HCEC 1CT (cell line): Measurements from ENCODE around the gene KCNMA1.

ENCODE experiments used
- DNase-seq: peaks from one replicate; pipeline ENCODE4 v3.0.0-alpha.2; 2017

The KCNMA1 gene

DNA sequence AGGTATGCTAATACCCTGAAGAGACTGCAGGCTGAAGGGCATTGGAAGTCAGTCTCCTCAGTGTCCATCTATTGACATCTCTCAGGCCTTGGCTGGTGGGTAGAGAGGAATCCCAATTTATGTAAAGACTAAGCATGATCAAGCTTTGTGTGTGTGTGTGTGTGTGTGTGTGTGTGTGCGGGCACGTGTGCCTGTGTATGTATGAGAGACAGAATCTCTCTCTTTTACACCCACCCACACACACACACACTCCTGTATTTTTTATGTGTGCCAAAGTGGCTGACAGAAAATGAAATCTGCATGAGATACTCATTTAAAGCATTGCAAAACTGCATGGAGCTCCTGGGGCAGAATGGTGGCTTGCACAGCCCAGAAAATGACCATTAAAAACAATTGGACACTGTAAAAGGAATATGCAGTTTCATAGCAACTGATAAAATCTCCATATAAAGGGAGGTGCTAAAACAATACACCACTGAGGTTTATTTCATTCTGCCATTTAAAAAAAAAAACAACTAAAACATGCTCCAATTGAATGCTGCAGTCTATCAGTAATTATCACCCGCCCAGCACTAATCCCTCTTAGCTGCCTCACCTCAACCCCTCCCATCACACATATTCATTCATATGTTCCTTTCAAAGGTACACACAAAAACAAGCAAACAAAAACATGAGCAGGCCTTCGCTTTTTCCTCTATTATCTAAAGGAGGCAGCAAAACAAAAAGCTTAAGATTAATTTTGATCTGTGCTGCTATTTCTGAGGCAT is 385.0 kb downstream of the KCNMA1 start:
- DNase-seq = no peak

DNA sequence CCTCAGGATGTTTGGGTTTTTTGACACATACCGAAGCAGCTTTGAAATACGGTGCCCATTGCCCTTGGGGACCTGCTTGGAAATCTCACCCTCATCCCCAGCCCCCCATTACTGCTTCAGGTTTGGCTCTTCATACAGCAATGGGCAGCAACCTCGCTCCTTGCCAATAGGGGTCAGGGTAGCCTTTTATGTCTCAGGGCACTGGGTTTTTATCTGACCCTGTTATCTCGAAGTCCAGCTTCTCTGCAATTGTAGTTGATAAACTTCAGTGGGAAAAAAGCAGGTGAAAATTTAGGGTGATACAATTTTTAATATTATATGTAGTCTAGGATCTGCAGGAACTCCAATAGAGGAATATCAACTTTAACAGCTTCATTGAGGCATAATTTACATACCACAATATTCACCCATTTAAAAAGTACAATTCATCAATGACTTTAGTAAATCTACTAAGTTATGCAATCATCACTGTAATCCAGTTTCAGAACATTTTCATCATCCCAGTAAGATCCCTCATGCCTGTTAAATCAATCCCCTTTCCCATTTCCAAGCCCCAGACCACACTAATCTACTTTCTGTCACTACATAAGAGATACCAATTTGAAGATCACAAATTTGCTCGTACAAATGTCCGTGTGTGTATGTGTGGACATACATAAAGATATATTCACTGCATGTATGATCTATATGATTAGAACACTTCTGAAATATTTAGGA is 386.2 kb downstream of the KCNMA1 start:
- DNase-seq = peak; percentile 67

DNA sequence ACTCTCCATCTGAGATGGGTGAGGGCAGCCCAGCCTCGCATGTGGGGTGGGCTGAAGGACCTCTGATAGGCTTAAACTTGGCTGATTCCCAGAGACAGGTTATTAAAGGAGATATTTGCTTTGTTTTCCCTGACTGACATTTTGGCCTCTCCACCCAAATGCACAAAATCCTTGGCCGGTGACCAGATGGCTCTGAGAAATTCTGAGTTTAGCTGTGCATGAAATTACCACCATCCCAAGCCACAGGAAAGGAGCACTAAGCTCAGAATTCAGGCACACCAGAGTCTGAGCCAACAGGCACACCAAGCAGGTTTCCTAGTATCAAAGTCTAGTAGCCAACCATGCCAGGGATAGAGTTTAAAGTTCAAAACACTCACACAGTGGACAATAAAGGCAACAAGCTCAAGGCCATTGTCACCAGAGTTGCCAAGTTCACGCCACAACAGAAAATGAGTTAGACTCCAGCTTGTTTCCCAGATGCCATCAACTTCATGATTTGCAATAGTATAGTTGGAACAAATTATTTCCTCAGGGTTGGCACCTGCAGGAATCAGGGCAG is 387.6 kb downstream of the KCNMA1 start:
- no peak for DNase-seq

DNA sequence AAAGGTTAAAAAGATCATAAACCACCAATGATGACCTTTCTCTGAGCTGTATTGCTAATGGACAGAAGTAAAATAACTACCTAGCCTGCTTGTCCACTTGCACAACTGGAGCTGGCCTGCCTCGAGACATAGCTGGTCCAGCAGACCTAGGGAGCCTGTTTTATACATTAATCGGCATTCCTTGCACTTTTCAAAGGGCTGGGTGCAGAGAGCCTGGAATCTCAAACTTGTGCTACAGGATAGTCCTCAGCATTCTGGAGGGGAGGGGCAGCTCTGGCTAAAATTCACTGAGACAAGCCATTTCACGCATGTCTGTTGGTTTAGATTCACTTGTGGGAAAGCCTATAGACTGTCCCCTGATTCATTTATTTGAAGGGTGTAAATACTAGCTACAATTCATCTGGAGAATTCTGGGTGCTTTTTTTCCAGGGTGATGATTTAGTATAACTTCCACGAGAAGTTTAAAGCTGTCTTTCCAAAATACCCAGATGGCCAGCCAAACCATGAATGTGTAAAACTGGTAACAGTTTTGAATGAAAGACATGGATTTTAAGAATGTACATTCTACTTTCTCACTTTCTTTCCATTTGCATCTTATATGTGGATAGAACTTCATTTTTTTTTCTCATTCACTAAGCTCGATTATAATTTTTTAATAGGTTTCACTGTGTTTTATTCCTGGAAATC is 389.4 kb downstream of the KCNMA1 start:
- no peak for DNase-seq

DNA sequence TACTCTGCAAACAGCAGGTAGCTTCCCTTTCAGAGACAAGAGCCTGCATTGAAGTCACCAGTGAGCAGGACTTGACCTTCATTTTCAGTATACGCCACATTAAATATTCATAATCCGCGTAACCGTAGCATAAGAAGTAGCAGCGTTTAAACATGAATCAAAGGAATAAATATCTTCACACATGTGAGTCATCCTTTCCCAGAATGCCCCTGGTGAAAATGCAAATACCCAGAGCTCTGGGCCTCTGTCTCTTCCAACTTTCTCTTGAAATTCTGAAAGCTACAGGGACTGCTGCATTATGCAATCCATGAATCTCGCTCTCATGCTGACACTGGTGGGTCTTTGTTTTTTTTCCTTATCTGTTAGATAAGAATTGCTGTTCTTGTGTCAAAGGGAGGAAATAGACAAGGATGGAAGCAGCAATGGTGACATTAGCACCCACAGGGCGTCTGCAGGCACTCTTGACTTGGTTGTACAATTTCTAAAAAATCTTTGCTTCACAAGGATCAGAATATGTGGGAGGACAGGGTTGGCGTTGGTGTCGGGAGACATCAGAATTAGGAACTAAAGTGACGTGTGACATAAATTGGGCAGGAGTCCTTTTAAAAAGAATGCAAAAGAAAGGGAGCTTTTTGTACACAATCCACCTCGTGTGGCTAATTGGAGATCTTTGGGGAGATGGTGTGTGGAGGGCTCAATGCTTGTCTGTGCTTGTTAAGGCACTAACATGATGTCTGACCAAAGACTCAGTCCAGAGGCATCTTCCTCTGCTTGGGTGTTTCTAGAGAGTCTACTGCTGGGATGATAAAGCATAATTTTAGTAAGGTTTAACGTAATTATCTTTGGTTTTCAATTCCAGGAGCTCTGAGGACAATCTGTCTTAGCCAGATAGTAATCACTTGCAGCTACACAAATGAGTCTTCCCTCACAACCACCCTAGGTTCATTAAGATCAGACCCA is 390.3 kb downstream of the KCNMA1 start:
- DNase-seq = no peak

DNA sequence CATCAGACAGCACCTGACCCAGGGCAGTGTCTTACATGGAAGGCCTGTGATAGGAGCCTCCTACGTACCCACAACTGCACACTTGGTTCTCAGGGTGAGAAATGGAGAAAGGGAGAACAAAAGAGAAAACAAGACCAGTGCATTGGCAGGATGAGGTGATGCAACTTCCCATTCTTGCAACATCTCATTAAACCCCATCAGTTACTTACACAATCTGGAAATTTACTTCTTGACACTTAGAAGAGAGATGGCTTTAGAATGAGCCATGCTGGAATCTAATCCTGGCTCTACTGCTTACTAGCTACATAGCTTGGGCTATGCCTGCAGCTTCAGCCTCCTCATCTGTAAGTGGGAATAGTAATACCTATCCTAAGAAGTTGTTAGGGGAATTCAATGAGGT is 391.7 kb downstream of the KCNMA1 start:
- peak; percentile 27 for DNase-seq

DNA sequence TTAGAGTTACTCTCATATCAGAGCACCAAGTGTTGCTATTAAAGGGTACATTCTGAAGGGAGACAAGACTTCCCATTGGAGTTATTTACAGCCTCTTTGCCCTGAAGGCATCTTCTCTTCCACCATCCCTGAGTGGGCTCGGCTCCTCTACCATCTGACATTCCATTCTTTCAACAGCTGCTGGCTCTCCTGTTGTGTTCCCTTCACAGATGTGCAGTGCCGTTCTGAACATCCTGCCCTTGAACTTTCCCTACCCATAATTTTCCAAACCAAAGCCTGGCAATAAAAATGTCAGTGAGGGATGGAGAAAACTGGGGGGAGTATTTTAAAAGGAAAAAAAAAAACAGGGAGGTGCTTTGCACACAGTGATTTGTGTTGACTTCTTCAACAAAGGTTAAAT is 392.9 kb downstream of the KCNMA1 start:
- DNase-seq = no peak

DNA sequence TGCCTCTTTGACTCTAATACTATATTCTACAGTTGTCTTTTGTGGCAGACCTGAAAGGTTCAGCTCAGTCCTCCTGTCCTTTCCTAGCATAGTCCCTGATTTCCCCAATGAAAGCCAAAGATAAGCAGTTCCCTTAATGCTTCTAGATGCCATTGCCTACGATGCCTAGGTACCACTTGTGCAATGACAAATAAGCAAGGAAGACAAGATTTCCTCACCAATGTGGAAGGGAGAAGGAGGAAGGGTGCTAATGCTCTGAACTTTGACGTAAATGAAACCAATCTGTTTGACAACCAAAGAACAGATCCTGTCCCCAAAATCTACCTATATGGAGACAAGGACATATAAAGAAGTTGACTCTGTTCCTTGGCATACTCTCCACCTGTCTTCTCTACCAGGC is 393.3 kb downstream of the KCNMA1 start:
- DNase-seq = no peak

DNA sequence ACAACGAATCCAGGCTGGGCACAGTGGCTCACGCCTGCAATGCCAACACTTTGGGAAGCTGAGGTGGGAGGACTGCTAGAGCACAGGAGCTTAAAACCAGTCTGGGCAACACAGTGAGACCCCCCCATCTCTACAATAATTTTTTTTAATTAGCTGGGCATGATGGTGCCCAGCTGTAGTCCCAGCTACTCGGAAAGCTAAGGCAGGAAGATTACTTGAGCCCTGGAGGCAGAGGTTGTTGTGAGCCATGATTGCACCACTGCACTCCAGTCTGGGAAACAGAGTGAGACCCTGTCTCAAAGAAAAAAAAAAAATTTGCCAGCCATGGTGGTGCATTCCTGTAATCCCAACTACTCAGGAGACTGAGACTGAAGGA is 396.3 kb downstream of the KCNMA1 start:
- DNase-seq = no peak

DNA sequence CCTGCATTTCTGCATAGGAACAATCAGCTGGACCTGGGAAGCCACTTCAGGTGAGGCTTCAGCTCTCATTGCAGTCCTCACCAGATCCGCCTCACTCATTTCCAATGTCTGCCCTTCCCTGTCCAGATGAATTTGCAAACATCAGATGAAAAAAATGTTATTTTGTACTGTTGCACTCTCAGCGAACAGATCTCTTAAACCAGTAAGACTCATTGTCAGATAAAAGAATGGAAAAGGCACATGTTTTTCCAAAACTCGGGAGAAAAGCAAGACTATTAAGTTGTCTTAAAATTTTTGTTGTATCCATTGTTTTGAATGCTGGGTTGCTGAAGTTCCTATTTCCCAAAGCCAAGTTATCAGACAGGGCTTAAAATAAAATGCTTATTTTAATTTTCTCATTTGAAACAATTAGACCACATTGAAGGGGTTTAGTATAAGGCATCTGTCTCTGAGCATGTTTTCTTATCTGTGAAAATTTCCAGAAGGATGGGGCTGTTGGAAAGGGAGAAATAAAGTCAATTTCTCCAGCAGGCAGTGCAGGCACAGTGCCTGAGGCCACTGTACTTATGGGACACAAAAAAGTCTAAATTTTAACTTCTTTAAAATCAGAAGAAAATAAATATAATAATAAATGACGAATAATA is 396.8 kb downstream of the KCNMA1 start:
- no peak for DNase-seq

DNA sequence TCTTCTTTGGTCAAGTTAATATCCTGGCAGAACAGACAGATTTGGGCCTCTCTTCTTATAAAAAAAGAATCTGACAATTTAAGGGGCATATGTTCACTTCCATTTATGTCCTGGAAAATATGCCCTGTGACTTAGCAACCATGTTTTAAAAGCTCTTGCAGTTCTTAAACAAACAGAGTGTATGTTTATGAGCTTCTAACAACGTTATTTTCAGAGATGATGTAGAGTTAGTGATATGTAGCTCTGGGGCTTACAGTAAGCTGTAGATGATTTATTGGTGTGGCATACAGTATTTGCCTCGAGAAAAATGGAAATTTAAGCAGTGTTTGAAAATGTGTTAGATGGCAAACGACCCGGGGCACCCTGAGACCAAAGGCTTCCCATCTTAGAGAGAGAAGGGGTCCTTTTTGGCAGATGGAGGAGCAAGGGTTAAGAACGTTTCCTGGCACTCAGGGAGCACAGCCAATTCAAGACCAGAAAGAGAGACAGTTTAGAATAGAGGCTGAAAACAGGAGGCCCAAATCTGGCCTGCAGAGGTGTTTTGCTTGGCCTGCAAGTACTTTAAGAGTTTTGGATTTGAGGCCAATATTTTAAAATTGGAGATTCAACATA is 397.5 kb downstream of the KCNMA1 start:
- no peak for DNase-seq

DNA sequence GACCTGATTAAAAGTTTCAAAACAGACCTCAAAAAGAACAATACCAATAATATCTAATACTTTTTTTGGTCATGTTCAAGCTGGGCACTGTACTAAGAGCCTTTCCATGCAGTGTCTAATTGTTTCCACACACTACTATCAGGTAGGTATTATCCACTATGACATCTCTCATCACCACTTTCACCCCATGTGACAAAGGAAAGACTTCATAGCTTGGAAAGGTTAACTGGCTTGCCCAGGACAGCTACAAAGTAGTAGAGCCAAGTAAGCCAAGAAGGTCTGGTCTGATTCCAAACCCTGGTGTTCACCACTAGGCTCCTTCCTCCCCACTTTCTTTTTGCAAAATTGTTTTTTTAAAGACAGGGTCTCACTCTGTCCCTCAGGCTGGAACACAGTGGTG is 400.5 kb downstream of the KCNMA1 start:
- no peak for DNase-seq

DNA sequence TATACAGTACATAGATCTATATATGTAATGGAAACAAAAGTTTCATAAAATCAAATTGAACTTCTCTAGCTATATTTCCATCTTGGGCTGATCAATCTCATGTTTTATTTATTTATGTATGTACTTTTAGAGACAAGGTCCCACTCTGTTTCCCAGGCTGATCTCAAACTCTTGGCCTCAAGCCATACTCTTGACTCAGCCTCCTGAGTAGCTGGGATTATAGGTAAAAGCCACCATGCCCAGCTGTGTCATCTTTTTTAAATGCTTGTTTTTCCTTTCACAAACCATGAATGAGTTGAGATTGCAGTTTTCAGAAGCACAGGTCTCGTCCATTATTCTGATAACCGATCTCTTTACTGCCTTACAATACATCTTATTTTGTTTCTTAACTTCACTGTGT is 400.9 kb downstream of the KCNMA1 start:
- peak; percentile 34 for DNase-seq

DNA sequence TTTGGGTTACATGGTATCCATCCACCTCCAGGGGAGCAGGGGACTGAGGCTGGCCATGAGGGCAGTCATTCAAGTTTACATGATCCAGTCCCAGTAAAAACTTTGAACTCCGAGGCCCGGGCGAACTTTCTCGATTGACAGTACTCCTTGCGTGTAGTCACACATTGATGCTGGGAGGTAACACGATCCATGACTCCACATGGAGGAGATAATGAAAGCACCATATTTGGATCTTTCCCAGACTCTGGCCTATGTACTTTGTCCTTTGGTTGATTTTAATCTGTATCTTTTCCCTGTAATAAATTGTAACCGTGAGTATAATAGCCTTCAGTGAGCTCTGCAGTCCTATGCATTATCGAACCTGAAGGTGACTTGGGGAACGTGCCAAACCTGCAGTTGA is 401.6 kb downstream of the KCNMA1 start:
- DNase-seq = no peak

DNA sequence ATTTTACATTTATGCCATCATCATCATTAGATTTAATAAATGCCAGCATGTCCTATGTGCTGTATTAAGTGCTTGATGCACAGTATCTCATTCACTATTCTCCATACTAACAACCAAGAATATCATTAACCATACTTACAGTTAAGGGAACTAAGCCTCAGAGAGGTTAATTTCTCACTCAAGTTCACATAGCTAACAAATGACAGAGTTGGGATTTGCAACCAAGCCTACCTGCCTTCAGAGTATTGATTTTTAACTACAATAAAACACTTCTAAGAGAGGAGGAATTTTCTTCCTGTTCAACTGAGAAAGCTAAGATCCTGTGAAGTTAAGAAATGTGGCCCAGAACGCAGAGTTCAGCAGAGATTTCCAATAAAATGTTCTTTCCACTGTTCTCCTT is 403.0 kb downstream of the KCNMA1 start:
- no peak for DNase-seq

DNA sequence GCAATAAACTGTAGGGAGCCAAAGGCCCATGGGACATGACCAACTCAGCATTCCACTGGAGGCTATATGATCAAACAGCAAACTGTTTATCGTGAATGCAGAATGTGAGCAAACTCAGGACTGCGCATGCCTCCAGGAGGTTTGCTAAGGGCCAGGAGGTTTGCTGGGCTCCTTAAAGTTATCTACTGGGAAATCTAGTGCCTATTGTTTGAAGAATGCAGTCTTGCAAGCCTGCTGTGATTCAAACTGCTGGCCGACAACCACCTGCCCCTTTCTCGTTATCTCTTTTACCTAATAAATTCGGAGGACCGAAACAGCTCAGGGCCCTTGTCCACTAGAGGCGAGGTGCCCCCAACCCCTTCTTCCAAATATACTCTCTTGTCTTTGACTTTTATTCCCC is 404.1 kb downstream of the KCNMA1 start:
- no peak for DNase-seq

DNA sequence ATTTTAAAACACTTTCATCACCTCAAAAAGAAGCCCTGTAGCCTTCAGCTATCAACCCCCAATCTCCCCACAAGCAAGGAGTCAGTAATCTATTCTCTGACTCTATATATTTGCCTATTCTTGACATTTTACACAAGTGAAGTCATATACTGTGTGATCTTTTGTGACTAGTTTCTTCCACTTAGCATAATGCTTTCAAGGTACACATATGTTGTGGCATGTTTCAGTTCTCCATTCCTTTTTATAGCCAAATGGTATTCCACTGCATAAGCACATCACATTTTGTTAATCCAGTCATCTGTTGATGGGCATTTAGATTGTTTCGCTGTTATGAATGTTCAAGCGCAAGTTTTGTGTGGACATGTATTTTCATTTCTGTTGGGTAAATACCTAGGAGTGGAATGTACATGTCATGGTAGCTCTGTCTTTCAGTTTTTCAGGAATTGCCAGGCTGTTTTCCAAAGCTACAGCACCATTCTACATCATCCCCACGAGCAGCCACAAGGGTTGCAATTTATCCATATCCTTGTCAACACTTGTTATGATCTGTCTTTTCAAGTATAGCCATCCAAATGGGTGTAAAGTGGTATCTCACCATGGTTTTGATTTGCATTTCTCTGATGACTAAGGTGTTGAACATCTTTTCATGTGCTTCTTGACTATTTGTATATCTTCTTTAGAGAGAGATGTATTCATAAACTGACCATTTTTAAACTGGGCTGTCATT is 405.6 kb downstream of the KCNMA1 start:
- DNase-seq = no peak

DNA sequence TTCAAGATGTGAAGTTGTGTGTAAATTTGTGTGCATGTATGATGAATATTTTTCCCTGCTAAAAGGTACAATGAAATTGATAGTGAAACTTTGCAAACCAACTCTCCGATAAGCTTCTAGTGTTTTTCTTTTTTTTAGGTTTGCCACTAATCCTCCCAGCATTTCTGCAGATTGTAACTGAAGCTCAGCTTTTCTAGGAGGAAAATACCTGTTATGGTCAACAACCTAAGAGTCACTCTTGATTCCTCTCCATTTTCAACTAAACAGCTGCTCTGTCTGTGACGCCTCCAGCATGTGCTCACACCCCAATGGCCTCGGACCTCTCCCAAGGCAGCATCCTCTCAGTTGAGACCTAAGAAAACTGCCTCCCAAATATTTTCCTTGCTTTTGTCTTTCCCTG is 406.2 kb downstream of the KCNMA1 start:
- no peak for DNase-seq

DNA sequence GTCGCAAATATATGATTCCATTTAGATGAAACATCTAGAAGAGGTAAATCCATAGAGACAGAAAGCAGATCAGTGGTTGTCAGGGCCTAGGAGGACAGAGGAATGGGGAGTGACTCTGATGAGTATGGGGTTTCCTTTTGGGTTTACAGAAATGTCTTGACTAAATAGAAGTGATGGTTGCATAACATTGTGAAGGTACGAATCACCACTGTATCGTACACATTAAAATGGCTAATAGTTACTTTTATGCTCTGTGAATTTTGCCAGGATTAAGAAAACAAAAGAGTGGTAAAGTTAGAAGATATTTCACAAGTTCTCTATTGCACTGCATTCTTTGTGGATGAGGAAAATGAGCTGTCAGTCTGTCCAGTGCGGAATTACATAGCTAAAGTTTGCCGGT is 407.4 kb downstream of the KCNMA1 start:
- peak; percentile 31 for DNase-seq

DNA sequence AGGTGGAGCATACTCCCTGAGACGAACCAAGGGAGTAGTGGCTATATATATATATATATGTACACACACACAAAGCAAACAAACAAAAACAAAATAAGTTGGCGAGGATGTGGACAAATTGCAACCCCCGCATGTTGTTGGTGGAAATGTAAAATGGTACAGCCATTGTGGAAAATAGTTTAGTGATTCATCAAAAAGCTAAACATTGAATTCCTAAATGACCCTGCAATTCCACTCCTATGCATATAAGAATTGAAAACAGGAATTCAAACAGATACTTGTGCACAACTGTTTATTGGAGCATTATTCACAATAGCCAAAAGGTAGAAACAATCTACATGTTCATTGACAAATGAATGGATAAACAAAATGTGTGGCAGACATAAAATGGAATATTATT is 407.9 kb downstream of the KCNMA1 start:
- no peak for DNase-seq

DNA sequence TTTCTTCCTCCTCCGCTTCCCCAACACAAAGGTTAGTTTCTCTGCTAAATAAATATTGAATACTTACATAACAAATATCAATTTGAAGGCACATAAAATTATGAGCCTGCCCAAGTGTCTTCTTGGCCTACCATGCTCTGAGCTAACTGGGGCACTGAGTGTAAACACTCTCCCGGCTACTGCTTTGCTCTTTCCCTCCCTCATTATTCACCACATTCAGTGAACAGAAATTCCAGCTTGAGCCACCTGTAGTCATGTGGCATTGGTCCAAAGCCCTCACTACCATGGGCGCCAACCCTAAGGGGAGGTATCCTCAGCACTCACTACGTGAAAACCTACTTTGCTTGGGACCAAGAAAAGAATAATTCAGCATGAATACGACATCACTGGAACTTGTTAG is 409.0 kb downstream of the KCNMA1 start:
- DNase-seq = no peak
